NCI-H460 (cell line): ENCODE measurements around the gene BRAT1. TPM values are rescaled to one million over a fixed set of nuclear protein-coding genes. Genes with fewer than 3 reads are reported as not detected.

ENCODE experiments used
- DNase-seq: peaks from one replicate; pipeline ENCODE4 v3.0.0-alpha.2; 2016; ENCODE audit warnings: low read depth; ENCODE audit errors: extremely low read depth
- total RNA-seq: library from RNA; depleted of rRNA; stranded (reverse); fragments of >200 nt; shearing (Covaris generic); gene quantifications from 2 replicates; pipeline ENCODE4 v1.2.3, GENCODE V29; 2014

The BRAT1 gene
- total RNA-seq, 1 experiment from 2014 or later, result 23.6 TPM

GRCh38 chr7:2586326-2587020 lies 31.1 kb upstream of the BRAT1 start:
- no peak for DNase-seq

- no peak for DNase-seq
Measured at GRCh38 chr7:2585446-2585845, 30.1 kb upstream of the BRAT1 start.

DNA sequence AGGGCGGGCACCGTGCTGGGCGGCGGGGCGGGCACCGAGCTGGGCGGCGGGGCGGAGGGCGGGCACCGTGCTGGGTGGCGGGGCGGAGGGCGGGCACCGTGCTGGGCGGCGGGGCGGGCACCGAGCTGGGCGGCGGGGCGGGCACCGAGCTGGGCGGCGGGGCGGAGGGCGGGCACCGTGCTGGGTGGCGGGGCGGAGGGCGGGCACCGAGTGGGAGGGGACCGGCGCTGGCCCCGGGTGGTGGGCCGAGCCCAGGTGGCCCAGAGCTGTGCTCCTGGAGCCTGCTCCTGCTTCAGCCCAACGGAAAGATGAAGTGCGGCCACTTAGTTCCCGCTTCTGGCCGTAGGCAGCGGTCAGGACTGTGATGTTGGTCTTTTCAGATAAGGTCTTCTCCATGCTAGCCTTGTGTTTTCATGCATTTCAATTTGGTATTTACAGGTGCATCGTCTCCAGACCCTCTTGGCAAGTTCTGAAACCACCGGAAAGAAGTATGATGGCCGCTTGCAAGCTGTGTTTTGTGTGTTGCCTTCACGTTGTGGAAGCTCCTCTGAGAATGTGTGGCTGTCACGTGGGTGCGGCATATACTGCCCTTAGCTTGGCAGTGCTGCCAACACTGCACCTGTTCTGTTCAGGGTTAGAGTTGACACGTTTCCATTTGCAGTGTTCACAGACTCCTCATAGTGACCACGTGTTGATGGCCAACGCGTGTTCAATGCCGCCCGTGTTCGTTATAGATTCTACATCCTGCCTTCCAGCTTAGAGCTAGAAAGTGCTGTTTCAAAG lies 28.7 kb upstream of the BRAT1 start:
- DNase-seq, result no peak

DNA sequence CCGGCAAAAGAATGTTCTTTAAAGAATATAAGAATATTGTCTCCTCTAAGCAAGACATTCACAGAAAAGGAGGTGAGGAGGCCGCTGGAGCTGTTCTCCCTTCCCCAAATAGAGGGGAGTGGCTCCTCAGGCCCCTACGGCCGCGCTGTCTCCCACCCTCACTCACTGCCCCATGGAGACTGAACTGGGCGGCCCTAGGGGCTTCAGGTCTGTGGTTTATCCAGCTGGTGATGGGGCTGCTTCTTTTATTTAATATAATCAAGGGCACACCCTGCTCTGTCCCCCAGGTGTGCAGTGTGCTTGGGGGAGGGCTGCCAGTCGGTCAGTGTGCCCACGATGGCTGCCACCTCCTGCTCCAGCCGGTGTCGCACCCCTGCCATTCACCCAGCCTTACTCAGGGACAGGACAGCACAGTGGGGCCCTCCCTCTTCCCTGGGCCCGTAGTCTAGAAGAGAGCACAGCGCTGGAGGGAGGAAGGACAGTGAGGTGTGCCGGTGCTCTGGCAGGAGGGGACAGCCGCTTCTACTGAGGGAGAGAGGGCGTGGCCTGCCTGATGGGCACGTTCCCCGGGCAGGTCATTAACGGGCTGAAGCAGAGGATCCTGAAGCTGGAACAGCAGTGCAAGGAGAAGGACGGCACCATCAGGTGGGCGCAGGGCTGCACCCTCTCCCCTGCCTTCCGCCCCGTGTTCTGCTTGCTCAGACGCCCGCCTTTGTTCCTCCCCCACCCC lies 26.8 kb upstream of the BRAT1 start:
- no peak for DNase-seq

DNA sequence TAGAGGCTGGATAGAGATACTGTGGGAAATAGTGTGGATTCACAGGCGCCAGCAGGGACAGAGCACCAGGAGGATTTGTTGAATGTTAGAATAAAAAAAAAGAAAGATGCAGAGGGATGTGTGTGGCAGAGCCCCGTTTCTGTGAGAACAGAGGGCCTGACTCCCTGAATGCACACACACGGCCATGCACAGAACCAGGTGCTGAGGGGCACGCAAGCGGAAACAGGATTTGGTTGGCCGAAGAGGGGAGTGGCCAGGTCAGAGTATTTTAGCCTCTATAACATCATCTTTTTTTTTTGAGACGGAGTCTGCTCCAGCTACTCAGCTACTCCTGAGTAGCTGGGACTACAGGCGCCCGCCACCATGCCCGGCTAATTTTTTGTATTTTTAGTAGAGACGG lies 25.3 kb upstream of the BRAT1 start:
- DNase-seq, result no peak

- no peak for DNase-seq
Measured at GRCh38 chr7:2577914-2578680, 22.8 kb upstream of the BRAT1 start.

DNA sequence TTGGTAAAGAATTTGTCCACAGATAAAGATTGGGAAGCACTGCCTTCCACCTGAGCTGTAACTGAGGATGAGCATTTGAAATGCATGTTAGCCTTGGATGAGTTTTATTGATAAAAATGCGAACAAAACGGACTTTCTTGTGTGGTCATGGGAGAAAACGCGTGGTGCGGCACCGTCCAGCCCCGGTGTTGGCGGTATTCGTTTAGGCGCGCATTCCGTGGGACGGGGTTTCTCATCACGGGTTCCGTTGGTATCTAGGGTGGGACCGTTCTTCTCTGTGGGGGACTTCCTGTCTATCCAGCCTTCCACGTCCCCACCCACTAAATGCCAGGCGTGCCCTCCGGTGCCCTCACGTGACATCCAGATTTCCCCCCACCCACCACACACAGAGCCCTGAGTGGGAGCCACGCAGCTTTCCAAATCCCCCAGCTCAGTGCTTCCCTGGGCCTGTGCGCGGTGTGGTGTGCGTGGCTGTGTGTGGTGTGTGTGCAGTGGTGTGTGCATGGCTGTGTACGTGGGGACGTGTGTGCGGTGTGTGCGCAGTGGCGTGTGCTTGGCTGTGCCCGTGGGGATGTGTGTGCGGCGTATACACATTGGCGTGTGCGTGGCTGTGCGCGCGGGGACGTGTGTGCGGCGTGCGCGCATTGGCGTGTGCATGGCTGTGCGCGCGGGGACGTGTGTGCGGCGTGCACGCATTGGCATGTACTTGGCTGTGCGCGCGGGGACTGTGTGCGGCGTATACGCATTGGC lies 21.6 kb upstream of the BRAT1 start:
- DNase-seq, result no peak

GRCh38 chr7:2575733-2576340 lies 20.5 kb upstream of the BRAT1 start:
- DNase-seq, result no peak

GRCh38 chr7:2575046-2575732 lies 19.9 kb upstream of the BRAT1 start:
- no peak for DNase-seq

GRCh38 chr7:2573761-2574160 lies 18.4 kb upstream of the BRAT1 start:
- DNase-seq, result no peak

DNA sequence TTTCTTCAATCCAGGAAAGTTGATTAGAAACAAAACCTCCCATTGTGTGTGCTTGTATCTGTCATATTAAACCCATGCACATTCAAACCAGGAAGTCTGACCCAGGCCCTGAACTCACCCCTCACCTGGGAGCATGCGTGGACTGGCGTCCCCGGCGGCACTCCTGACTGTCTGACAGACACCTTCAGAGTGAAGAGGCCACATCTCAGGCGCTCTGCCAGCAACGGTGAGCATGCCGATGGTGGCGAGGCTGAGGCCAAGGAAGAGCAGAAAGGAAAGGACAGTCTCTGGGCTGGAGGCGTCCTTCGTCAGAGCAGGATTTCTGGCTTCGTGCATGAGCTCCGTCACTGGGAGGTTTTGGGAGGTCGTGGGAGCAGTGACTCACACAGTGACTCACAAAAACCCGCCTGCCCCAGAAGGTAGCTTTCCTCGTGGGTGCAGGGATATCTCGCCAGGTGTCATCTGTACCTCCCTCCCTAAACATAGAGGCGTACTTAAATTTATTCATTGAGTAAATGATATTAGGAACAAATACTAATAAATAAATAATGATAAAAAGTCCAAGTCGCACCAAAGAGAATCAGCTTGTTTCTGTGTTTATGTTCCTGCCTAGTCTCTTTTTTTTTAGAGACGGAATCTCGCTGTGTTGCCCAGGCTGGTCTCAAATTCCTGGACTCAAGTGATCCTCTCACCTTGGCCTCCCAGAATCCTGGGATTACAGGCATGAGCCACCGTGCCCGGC lies 16.9 kb upstream of the BRAT1 start:
- no peak for DNase-seq

DNA sequence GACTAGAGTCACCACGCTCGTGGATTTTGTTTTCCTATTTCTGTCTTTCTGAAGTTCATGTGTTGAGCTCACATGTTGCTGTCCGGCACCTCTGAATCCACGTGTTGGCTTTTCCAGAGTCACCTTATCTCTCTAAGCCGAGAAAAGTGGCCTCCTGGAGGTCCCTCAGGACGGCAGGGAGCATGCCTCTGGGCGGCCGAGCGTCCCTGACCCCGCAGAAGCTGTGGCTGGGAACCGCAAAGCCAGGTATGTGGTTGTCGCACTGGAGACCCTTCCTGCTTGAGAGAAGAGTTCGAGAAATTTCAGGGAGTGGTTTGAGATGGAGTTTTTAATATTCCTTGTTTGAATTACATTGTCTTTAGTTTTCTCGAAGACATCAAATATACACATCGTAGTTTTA lies 16.1 kb upstream of the BRAT1 start:
- DNase-seq, result no peak

DNA sequence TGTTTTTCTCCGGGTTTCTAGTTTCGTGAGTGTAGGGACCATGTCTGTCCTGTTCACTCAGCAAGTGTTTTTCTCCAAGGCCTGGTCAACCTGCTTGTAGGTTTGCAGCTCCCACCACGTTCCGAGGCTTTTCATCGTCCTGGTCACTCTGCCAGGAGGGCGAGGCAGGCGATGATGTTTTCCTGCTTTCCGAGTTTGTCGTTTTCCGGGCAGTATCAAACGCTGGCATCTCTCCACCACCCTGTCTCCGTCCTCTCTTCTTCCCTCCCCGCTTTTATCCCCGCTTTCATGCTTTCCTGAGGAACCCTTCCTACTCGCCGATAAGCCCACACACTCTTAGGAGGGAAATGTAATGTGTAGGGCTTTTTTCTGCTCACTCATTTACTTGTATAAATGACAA lies 14.7 kb upstream of the BRAT1 start:
- no peak for DNase-seq

- no peak for DNase-seq
Measured at GRCh38 chr7:2569421-2569820, 14.1 kb upstream of the BRAT1 start.

DNA sequence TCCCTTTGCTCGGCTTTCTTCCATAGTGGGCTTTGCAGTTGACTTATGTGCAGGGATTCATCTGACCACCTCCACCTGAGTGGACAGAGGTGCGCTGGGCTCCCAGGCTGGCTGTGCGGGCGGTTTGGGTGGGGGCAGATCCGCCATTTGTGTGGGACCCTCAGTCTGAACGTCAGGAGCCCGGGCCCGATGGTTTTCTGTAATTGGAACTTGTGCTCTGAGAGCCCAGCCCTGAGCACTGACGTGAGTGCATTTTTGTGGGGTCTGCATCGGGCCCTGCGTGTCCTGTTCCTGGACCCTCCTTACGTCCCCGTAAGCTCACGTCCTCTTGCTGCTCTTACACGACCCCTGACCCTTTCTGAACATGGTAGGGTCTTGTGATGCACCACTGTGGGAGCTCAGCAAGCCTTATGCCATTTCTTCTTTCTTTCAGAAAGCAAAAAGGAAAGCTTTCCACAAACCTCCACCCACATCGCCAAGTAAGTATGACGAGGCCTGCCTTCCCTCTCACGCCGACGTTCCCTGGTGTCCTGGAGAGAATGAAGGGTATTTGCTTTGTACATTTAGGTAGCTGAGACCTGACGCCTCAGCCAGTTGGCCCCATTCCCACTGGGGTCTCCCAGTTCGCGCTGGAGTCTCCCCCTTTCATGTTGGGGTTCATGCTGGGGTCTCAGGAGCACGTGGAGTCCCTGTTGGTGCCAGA lies 13.3 kb upstream of the BRAT1 start:
- no peak for DNase-seq

- DNase-seq, result no peak
Measured at GRCh38 chr7:2567679-2568278, 12.5 kb upstream of the BRAT1 start.

GRCh38 chr7:2566890-2567678 lies 11.8 kb upstream of the BRAT1 start:
- DNase-seq, result no peak
